ENCODE results near the gene TOX3. TPM values are rescaled to one million over a fixed set of nuclear protein-coding genes. Genes with fewer than 3 reads are reported as not detected.

The TOX3 gene
- total and polyA plus RNA-seq, 12 donors = not detected

GRCh38 chr16:52398491-52398960, 148.4 kb downstream of the TOX3 start:
- WGBS, 2 donors = 44 to 51% methylated on average over 3 of the region's 3 CpGs
- Histone ChIP-seq H3K4me1 (no peaks in the 10 kb centered on the region), H3K36me3 (no peaks in the 10 kb centered on the region), H3K9me3 (peaks cover 0 to 4% (median 0%) of the 10 kb centered on the region in 11 donors), H3K27ac (no peak overlapping the region), H3K27me3 (no peaks in the 10 kb centered on the region), H3K4me3 (no peak overlapping the region)
- DNase-seq (no peak), ATAC-seq (no peak)
- intact Hi-C loops (cut with DNase I) = no loop called here
- TF ChIP-seq, protein P1, sequence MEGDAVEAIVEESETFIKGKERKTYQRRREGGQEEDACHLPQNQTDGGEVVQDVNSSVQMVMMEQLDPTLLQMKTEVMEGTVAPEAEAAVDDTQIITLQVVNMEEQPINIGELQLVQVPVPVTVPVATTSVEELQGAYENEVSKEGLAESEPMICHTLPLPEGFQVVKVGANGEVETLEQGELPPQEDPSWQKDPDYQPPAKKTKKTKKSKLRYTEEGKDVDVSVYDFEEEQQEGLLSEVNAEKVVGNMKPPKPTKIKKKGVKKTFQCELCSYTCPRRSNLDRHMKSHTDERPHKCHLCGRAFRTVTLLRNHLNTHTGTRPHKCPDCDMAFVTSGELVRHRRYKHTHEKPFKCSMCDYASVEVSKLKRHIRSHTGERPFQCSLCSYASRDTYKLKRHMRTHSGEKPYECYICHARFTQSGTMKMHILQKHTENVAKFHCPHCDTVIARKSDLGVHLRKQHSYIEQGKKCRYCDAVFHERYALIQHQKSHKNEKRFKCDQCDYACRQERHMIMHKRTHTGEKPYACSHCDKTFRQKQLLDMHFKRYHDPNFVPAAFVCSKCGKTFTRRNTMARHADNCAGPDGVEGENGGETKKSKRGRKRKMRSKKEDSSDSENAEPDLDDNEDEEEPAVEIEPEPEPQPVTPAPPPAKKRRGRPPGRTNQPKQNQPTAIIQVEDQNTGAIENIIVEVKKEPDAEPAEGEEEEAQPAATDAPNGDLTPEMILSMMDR (IDR thresholded peaks at IDR 0.05) = no peak

GRCh38 chr16:52398021-52398420, 148.9 kb downstream of the TOX3 start:
- H3K36me3 ChIP-seq = no peaks in the 10 kb centered on the region
- WGBS, 2 donors = 71% methylated on average over 1 of the region's 1 CpG
- no peaks in the 10 kb centered on the region for H3K4me1 ChIP-seq
- no peaks in the 10 kb centered on the region for H3K27me3 ChIP-seq
- H3K9me3 ChIP-seq = peaks cover 0 to 4% (median 0%) of the 10 kb centered on the region in 11 donors
- no peak for ATAC-seq
- no peak overlapping the region for H3K4me3 ChIP-seq
- TF ChIP-seq, protein P1 (IDR thresholded peaks at IDR 0.05) = no peak
- H3K27ac ChIP-seq = no peak overlapping the region
- intact Hi-C loops (cut with DNase I) = no loop called here
- no peak for DNase-seq

DNA sequence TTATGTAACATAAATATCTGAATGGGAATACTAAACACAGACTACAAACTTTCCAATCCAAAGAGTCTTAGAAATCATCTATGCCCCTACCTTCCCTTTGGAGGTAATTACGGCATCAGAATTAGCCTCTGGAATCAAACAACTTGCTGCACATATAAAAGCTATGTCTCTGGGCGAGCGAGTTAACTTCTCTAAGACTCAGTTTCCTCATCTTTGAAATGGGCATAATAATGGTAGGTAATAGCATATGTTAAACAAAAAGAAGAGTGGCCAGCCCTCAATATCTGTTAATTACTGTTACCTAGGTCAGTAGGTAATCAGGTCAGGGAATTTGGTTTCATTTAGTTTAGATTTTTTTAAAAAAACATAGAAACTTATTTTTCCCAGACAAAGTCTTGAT, 153.5 kb downstream of the TOX3 start:
- Histone ChIP-seq H3K4me1 (no peaks in the 10 kb centered on the region), H3K36me3 (no peaks in the 10 kb centered on the region), H3K4me3 (no peak overlapping the region), H3K27me3 (no peaks in the 10 kb centered on the region), H3K27ac (no peak overlapping the region), H3K9me3 (peaks cover 0 to 4% (median 0%) of the 10 kb centered on the region in 11 donors)
- DNase-seq (no peak), ATAC-seq (no peak)
- 82 to 88% methylated on average over 3 of the region's 3 CpGs for WGBS, 2 donors
- intact Hi-C loops (cut with DNase I) = no loop called here
- TF ChIP-seq, protein P1 (IDR thresholded peaks at IDR 0.05) = no peak

DNA sequence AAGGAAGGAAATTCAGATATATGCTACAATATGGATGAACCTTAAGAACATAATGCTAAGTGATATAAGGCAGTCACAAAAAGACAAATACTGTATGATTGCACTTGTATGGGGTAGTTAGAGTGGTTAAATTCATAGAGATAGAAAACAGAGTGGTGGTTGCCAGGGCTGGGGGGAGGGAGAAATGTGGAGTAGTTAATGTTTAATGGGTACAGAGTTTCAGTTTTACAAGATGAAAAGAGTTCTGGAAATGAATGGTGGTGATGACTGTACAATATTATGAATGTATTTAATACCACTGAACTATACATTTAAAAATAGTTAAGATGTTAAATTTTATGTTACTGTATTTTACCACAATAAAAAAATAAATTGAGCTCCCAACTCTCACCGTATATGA, 157.9 kb downstream of the TOX3 start:
- H3K27me3 ChIP-seq = no peaks in the 10 kb centered on the region
- H3K4me1 ChIP-seq = no peaks in the 10 kb centered on the region
- no peak overlapping the region for H3K27ac ChIP-seq
- ATAC-seq (no peak), DNase-seq (no peak)
- H3K9me3 ChIP-seq = no peaks in the 10 kb centered on the region
- no peak overlapping the region for H3K4me3 ChIP-seq
- no peaks in the 10 kb centered on the region for H3K36me3 ChIP-seq
- WGBS, 2 donors = 43 to 82% methylated on average over 1 of the region's 1 CpG
- intact Hi-C loops (cut with DNase I) = no loop called here
- TF ChIP-seq, protein P1 (IDR thresholded peaks at IDR 0.05) = no peak
